GM19328 (cell line): ENCODE measurements around the gene KBTBD4.
"Not testable (repeated sequence)": the region's sequence is repeated elsewhere in the genome, so short reads cannot be mapped to it uniquely, and the experiment has no call there.

ENCODE experiments used
- ATAC-seq: cut with Tn5 transposase; IDR thresholded peaks from one replicate; pipeline ENCODE4 v1.9.1; 2021; ENCODE audit warnings: mild to moderate bottlenecking, moderate library complexity; ENCODE audit not compliant: unreplicated experiment

KBTBD4 gene

DNA sequence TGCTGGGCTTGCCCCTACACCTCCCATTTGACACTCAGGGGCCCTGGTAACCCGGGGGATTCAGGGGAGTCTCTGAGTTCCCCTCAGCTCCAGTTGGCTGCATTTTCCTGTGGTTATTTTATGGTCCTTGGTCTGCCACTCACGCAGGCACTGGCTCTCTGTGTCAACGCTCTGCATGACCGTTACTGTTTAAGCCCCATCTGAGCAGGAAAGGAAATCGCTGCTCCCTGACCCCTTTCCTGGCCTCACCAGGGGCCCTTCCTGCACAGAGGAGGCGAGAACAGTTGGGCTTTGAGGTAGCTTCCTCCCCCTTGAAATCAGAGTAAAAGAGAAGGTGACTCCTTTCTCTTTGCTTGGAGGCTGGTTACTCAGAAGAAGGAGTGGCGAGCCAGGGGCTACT lies 13.0 kb upstream of the KBTBD4 start:
- no peak for ATAC-seq

DNA sequence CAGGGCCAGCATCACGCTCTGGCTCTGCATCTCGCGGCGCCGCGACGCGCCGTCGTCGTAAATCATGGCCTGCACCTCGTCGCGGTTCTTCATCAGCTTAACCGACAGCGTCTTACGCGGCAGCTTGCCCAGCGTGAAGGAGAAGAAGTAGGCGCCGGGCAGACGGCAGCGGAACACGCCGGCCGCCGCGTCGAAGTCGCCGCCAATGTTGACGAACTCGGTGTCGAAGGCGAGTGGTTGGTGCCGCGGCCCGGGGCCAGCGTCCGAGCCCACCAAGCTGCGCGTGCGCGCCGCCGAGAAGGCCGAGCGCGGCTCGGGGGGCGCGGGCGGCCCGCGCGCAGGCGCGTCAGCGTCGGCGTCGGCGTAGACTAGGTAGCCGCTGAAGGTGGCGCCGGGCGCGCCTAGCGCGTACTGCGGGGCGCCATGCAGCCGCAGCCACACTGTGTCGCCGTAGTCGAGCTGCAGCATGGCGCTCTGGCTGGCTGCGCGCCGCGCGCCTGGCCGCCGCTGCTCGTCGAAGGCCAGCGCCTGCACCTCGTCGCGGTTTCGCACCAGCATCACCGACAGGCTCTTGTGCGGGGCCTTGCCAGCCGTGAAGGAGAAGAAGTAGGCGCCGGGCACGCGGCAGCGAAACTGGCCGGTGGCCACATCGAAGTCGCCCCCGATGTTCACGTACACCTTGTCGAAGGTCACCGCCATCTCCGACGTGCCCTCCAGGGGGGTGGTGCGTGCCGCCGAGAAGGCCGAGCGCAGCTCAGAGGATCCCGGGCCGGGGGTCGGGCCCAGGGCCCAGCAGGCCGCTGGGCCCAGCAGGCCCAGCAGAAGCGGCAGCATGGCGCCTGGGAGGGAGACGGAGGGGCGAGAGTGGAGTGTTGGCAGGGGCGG lies 11.4 kb upstream of the KBTBD4 start:
- ATAC-seq, result no peak

DNA sequence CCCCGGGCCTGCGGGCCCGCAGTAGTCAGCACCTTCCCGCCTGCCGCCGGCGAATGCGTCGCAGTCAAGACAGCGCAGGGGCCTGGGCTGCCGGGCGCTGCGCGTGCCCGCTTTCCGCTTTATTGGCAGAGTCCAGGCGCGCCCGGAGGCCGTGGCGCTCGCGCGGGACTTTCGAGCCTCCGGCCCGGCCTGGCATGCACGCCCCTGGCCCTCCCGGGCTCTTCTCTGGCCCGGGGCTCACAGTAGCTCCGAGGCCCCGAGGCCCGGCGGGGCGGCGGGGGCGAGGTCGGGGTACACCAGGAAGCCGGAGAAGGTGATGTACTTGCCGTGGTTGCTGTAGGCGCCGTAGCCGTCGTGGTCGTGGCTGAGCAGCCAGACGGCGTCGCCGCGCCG lies 10.8 kb upstream of the KBTBD4 start:
- ATAC-seq, result no peak

DNA sequence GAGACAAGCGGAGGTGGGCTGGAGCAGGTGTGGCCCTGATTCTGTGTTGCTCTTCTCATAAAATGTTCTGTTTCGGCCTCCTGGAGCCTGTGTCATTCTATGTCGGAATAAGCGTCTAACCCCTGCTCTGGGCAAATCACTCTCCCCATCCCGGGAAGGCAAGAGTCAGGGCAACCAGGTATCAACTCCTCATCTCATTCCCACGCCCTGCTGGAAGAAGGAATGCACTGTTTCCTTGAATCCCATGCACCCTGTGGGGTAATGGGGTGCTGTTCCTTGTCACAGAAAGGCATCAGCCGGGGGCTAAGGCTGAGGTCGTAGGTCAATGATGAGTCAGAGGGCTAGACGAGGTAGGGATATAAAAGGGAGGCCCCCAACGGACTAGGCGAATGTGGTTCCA lies 10.3 kb upstream of the KBTBD4 start:
- ATAC-seq, result no peak

DNA sequence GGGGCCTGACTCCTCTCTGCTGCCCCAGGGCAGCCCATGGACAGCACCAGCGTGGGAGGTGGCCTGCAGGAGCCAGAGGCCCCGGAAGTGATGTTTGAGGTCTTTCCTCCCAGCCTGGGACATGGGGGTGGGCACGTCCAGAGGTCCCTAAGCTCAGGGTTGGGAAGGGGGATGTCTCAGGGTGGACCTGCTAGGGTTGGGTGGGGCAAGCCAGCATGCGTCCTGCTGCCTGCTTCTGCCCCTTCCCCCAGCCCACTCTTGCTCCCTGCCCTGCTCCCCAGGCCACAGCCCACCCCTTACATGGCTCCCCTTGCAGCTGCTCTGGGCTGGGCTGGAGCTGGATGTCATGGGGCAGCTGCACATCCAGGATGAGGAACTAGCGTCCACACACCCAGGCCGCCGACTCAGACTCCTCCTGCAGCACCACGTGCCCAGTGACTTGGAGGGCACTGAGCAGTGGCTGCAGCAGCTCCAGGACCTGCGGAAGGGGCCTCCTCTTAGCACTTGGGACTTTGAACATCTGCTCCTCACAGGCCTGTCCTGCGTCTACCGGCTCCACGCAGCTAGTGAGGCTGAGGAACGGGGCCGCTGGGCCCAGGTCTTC lies 9.1 kb upstream of the KBTBD4 start:
- ATAC-seq, result no peak

DNA sequence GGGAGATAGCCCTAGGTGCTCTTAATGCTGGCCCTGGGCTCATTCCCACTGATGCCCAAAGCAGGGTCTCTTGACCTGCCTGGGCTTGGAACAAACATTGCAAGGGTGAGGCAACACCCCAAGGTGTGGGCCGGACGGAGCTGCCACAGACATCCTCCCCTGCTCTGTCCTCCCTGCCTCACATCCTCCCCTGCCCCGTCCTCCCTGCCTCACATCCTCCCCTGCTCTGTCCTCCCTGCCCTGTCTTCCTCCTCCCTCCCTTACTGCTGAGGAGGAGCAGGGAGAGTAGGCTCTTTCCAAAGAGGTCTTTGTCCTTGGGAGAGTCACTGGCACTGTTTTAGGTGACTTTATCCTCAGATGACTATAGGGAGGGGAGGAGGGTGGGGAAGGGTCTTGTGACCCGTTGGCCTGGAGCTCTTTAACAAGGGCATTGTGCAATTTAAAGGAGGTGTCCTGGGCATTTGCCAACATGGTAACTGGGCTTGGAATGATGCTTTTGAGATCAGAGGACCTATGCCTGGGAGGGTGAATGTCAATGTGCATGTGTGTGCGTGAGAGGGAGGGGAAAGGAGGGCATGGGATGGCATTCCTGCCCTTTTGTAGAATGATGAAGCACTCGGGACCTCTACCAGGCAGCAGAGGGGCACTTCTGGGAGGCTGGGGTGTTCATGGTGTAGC lies 8.4 kb upstream of the KBTBD4 start:
- ATAC-seq, result no peak

DNA sequence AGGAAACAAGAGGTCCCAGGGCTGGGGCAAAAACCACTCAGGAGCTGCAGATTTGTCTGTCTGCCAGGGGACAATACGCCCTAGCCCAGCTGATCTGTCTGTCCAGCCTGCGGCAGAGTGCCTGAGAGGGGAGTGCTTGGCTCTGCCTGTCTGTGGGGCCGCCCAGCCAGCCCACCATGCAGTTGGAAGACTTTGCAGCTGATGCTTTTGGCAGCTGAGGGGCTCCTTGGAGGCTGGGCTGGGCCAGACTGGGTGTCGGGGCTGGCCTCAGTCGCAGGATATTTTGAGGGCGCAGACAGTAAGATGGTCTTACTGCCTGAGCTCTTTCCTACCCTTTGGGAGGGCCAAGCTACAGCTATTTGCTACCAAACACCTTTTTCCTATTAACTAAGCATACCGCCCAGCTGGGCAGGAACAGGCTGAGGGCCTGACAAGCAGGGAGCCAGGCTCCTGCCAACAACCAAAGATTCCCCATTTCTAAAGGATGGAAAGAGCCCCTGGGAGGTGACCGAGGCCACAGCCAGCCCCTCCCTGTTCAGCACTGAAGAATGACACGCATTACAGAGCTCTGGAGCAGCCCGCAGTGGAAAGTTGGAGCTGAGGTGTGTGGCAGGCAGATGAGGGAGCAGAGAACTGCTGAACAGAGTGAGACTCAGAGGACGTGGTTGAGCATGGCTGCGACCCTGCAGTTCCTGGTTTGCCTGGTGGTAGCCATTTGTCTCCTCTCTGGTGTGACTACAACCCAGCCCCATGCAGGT lies 7.5 kb upstream of the KBTBD4 start, which contains the start of gene FAM180B:
Gene FAM180B (plus strand): TSS at position 581 of the 758 bp plus-strand sequence. CDS start 91 bp downstream, at position 672.
- ATAC-seq, result no peak

DNA sequence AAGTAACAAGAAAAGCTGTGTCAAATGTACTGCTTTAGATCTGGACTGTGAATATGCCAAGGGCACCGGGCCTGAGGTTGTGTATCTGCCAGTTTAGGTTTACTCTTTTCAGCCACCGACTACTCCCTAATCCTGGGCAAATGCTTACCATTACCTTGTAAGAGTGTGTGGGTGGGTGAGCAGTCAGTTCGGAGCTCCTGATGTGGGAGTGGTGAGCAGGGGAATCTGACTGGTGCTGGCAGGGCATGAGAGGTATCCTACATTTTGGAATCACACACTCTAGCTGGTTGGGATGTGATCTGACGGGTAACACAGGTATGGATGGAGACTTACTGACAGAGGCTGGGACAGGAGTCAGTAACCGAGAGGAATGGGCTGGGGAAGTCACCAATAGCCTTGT lies 5.1 kb upstream of the KBTBD4 start:
- ATAC-seq, result no peak

DNA sequence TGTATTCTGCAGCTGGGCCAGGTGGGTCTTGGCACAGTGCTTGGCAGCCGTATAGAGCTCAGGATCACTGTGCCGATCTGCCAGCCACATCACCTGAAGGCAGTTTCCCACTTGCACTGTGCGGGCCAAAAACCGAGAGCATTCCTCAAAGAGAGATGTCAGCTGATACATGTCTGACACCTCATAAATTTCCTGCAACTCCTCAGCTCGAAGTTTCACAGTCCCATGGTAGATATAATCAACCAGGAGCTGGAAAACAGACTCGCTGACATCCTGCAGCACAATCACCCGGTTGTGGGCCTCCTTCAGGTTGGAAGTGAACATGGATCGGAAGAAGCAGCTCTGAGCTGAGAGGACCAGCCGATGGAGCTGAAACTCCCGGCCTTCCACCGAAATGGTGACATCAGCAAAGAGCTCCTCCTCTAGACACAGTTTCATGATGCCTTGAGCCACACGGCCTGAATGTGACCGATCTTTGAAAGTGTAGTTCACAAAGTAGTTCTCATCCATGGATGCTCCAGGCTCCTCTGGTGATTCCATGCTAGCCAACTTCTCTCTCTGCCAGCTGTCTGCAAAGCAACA lies 1.2 kb downstream of the KBTBD4 start:
- no peak for ATAC-seq

DNA sequence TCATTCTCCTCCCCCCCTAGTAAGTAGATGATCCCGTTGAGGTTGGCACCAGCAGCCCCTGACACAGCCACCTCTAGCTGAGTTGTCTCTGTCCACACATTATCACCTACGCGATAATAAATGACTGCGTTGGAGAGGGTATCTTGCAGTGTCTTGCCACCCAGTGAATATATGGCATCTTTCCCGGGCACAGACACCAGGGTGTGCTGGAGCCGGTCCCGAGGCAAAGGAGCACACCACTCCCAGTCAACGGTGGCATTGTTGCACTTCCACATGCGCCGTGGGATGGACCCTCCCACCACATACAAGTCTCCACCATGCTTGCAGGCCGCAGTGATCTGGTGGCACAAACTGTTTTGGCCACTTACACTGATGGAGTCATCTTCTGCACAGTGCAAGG lies 5.4 kb downstream of the KBTBD4 start:
- no peak for ATAC-seq

DNA sequence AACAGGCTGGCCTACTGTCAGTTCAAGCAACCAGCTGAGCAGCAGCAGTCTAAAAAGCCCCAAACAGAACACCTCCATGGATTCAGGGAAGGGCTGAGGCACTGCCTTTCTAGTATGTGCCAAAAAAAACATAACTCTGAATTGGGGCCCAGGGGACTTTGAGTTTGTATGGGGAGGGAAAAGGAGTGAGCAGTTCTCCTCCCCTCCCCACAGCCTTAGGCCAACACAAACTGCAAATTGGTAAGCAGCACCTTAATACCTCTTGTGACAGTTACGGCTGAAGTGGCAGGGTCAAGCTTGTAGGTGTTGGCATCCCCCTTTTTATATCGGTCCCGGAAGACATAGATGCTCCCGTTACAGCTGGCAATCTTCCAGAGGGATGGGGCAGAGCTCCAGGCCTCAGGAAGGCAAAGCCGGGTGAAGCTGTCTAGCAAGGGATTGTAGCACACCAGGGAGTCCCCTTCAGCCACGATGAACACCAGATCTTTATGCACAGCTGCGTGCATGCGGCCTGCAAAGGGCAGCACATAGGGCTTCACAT lies 6.0 kb downstream of the KBTBD4 start:
- no peak for ATAC-seq

DNA sequence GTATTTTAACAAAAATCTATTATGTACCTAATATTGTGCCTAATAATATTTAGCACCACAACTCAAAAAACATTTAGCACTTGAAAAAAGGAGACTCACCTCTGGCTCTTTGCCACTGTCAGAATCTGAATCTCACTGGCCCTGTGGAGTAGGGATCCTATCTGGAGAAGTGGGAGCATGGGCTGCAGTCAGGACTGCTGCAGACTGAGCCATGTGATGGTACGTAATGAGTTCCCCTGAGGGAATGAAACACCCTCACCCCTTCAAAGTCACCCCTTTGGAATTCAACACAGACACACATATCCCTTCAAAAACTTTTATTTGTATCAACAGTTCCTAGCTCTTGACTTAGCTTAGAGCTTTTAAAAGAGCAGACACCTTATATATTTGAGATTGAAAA lies 6.9 kb downstream of the KBTBD4 start:
- no peak for ATAC-seq

DNA sequence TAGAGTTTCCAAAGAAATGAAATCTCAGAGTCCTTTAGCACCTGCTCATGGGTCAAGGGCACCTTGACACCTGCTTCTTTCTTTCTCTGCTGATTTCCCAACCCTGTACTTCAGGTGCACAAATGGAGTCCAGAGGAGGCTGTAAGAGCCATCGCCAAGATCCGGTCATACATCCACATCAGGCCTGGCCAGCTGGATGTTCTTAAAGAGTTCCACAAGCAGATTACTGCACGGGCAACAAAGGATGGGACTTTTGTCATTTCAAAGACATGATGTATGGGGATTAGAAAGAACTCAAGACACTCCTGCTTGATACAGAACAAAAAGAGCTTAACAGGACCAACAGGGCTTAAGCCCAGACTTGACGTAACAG lies 7.4 kb downstream of the KBTBD4 start:
- ATAC-seq, result no peak

DNA sequence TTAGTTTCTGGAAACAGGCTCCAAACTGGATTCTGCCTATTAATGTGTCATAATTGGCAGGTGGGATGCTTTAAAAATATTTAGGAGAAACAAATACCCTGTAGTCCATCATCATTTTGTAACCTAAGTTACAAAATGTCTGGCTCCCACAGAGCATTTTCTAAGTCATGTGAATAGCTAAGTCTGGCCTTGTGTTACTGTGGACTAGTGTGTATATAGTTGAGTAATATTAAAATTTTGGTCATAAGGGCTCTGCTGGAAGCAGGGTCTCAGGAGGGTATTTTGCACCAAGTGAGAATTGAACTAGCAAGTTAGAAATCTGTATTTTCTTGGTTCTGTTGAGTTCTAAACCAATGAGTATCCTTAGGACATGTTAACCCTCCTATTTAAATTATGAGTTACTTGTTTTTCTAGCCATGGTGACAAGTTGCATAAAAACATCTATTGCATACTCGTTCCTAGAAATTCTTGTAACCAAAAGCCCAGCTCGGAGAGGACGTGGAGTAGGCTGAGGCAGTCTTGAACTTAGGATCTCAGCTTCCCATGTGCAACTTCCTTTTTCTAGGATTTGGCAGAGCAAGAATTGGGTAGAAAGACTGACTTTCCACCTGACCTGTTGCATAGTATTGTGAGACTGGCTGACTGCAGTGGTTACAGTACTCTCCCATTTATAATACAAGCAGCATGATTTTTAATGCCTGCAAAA lies 8.0 kb downstream of the KBTBD4 start:
- no peak for ATAC-seq

DNA sequence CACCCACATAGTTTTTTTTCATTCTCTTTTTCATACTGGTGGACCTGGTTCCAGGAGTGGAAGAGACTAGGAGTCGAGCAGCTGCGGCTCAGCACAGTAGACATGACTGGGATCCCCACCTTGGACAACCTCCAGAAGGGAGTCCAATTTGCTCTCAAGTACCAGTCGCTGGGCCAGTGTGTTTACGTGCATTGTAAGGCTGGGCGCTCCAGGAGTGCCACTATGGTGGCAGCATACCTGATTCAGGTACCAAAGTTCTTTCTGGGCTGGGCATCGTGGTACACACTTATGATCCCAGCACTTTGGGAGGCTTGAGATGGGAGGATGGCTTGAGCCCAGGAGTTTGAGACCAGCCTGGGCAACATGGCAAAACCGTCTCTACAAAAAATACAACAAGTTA lies 9.1 kb downstream of the KBTBD4 start:
- no peak for ATAC-seq

DNA sequence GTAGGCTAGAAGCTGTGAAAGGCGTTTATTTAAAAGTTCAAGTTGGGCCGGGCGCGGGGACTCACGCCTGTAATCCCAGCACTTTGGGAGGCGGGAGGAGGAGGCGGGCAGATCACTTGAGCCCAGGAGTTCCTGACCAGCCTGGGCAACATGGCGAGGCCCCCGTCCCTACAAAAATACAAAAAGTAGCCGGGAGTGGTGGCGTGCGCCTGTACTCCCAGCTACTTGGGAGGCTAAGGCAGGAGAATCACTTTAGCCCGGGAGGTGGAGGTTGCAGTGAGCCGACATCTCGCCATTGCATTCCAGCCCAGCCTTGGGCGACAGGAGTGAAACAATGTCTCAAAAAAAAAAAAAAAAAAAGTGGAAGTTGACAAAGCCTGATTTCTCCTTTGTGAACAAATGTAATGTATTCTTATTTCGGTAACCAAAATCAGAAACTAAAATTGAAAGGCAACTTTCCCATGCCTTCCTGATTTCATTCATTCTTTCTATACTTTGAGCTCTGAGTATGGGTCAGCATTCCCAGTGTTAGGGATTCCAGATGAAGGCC lies 12.5 kb downstream of the KBTBD4 start:
- no peak for ATAC-seq

DNA sequence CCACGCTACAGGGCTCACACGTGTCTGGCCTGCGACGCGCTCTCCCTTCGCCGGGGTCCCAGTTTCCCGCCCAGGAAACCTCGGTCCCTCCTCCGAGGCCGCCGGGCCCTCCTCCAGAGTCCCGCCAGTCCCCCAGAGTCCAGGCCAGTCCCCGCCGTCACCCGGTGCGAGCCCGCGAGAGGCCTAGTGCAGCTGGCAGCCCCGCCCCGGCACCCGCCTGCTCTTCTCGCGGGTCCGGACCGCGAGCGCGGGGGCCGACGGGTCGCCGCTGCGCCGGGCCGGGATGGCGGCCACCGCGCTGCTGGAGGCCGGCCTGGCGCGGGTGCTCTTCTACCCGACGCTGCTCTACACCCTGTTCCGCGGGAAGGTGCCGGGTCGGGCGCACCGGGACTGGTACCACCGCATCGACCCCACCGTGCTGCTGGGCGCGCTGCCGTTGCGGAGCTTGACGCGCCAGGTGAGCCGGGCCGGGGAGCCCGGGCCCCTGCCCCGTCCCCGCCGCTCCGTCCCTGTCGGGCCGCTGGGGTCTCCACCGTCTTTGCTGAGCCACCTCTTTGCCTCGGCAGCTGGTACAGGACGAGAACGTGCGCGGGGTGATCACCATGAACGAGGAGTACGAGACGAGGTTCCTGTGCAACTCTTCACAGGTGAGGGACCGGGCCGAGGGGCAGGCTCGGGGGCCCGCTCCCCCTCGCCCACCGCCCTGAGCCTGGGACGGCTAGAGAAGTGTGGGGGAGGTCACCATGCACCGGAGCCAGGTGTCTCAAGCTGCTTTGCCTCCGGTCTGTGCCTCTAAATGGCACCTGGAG lies 13.2 kb downstream of the KBTBD4 start, which contains the start of gene PTPMT1:
Gene PTPMT1 (plus strand): TSS at position 260 of the 809 bp plus-strand sequence. CDS start 24 bp downstream, at position 284.
- peak; percentile 77 for ATAC-seq

DNA sequence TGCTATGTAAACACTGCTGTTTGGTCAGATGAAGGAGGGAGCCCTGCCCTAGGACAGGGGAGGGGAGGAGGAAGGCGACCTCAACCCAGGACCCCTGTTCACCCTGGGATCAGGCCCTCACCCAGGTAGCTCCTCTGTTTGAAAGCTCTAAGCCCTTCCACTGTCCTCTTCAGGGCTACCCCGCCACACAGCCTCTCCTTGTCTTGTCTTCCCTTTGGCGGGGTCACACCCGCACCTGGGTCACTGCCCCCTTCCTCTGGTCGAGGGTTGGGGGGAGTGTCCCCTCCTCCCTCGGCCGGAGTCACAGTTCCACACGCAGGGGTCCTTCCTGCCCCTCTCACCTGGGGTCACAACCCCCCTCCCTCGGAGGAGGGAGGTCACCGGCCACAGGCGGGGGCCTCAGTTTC lies 13.8 kb downstream of the KBTBD4 start:
- peak; percentile 8 for ATAC-seq

DNA sequence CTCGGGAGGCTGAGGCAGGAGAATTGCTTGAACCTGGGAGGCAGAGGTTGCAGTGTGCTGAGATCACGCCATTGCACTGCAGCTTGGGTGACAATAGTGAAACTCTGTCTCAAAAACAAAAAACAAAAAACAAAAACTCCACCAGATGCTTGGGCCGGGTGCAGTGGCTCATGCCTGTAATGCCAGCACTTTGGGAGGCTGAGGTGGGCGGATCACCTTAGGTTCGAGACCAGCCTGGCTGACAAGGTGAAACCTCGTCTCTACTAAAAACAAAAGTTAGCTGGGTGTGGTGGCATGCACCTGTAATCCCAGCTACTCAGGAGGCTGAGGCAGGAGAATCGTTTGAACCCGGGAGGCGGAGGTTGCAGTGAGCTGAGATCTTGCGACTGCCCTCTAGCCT lies 14.4 kb downstream of the KBTBD4 start:
- ATAC-seq, result not testable (repeated sequence)
